ENCODE measurements around the gene SPOCD1.

SPOCD1 gene

GRCh38 chr1:31760471-31761470 is 55.1 kb downstream of the SPOCD1 start:
- peak; percentile 53 for DNase-seq (ENCODE audit: low spot score)
- Mint-ChIP-seq H3K9me3 (no peaks in the 10 kb centered on the region), H3K27me3 (ENCODE audit: low read depth) (peaks cover 49% of the 10 kb centered on the region), H3K36me3 (ENCODE audit: low read depth) (no peaks in the 10 kb centered on the region), H3K27ac (no peak overlapping the region), H3K4me1 (ENCODE audit: low read depth) (peaks cover 11% of the 10 kb centered on the region), H3K4me3 (peak overlapping the region; percentile 55)

- Mint-ChIP-seq H3K36me3 (ENCODE audit: low read depth) (no peaks in the 10 kb centered on the region), H3K9me3 (no peaks in the 10 kb centered on the region), H3K27ac (no peak overlapping the region), H3K27me3 (ENCODE audit: low read depth) (peaks cover 40% of the 10 kb centered on the region), H3K4me3 (peak overlapping the region; percentile 55), H3K4me1 (ENCODE audit: low read depth) (peaks cover 11% of the 10 kb centered on the region)
- no peak for DNase-seq (ENCODE audit: low spot score)
These were observed 56.4 kb downstream of the SPOCD1 start for GRCh38 chr1:31759298-31760023.

DNA sequence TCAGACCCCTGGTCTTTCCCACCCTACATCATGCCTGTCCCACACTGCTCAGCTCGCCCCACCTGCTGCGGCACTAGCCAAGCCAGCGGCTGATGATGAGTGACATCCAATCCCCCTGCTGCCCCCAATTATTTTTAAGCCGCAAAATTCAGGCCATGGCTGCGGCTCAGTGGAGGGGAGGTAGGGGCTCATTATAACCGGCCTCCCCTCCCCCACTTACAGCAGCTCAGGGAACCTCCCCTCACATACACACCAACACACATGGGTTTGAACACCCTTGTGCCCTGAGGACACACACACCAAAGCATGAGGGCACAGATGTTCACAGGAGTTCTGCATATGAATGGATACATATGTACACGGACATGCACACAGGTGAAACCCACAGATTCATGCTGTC is 57.0 kb downstream of the SPOCD1 start:
- no peak for DNase-seq (ENCODE audit: low spot score)
- Mint-ChIP-seq H3K4me3 (no peak overlapping the region), H3K27me3 (ENCODE audit: low read depth) (peaks cover 40% of the 10 kb centered on the region), H3K4me1 (ENCODE audit: low read depth) (peaks cover 11% of the 10 kb centered on the region), H3K36me3 (ENCODE audit: low read depth) (no peaks in the 10 kb centered on the region), H3K9me3 (no peaks in the 10 kb centered on the region), H3K27ac (no peak overlapping the region)

- Mint-ChIP-seq H3K9me3 (no peaks in the 10 kb centered on the region), H3K4me3 (no peak overlapping the region)
These were observed 57.8 kb downstream of the SPOCD1 start for GRCh38 chr1:31757989-31758388.

DNA sequence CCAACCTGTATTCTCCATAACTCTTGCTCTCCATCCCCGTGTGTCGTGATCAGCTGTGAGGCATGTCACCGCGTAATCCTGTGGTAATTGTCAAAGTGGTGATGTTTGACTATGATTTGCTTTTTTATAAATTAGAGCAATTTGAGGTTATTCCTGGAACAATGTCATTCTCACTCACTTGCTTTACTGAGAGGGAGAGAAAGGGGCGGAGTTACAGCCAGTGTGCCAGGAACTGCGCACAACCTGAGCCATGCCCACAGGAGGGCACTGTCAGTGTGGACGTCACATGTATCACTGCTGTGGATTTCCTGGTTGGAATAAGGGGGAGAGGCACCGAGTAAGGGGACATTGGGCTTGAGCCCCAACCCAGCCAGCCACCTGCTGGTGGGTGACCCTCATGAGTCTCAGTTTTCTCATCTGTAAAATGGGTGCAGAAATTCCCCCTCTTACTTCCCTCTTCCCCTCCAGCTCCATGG is 58.6 kb downstream of the SPOCD1 start:
- Mint-ChIP-seq H3K27me3 (ENCODE audit: low read depth) (peaks cover 28% of the 10 kb centered on the region), H3K36me3 (ENCODE audit: low read depth) (no peaks in the 10 kb centered on the region), H3K27ac (no peak overlapping the region), H3K9me3 (no peaks in the 10 kb centered on the region), H3K4me1 (ENCODE audit: low read depth) (peaks cover 5% of the 10 kb centered on the region), H3K4me3 (no peak overlapping the region)
- DNase-seq (ENCODE audit: low spot score): no peak

More at GRCh38 chr1:31757989-31758388, 57.8 kb downstream of the SPOCD1 start:
- no peak overlapping the region for H3K27ac Mint-ChIP-seq
- H3K27me3 Mint-ChIP-seq (ENCODE audit: low read depth): peaks cover 33% of the 10 kb centered on the region
- DNase-seq (ENCODE audit: low spot score): no peak
- H3K36me3 Mint-ChIP-seq (ENCODE audit: low read depth): no peaks in the 10 kb centered on the region
- peaks cover 7% of the 10 kb centered on the region for H3K4me1 Mint-ChIP-seq (ENCODE audit: low read depth)

DNA sequence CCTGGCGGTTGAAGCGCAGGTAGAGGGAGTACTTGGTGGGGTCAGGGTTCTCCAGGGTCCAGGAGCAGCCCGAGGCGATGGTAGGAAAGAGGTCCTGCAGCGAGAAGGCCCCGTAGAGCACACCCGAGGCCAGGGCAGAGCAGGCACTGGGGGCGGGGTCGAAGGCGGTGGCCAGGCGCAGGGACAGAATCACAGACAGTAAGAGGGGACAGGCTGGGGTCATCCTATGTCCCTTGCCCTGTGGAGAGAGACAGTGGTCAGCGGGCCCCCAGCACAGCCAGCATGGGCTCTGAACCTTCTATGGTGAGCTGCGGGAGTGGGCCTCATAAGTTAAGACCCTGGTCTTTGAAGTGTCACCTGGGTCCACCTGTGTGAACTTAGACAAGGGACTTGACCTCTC is 59.2 kb downstream of the SPOCD1 start:
- Mint-ChIP-seq H3K4me1 (ENCODE audit: low read depth) (peaks cover 8% of the 10 kb centered on the region), H3K4me3 (no peak overlapping the region), H3K27me3 (ENCODE audit: low read depth) (peaks cover 25% of the 10 kb centered on the region), H3K27ac (no peak overlapping the region), H3K36me3 (ENCODE audit: low read depth) (no peaks in the 10 kb centered on the region), H3K9me3 (no peaks in the 10 kb centered on the region)
- no peak for DNase-seq (ENCODE audit: low spot score)

DNA sequence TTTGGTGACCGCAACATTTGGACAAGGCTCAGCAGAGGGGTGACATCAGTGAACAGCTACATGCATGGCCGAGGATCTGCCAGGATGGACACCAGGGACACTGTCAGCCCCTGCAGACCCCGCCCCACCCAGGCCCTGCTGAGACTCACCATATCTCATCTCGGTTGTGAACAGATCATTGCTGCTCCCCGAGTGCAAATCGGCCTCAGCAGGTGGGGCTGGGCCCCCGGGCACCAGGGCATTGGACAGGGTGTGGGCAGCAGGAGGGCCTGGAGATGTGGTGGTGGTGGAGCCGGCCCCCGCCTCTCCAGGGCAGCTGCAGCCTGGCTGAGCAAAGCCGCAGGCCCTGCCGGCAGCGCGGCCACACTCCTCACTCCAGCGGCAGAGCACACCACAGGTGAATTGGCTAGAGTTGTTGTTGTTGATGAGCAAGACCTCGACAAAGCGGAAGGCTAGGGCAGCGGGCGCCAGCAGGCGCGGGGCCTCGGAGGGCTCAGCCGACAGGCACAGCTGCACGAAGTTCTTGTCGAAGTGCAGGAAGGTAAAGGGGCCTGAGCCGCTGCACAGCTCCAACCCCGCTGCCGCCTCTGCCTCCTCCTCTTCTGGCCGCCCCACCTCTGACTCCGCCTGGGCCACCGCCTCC is 59.9 kb downstream of the SPOCD1 start:
- H3K27me3 Mint-ChIP-seq (ENCODE audit: low read depth): peaks cover 19% of the 10 kb centered on the region
- no peaks in the 10 kb centered on the region for H3K36me3 Mint-ChIP-seq (ENCODE audit: low read depth)
- no peak for DNase-seq (ENCODE audit: low spot score)
- H3K4me1 Mint-ChIP-seq (ENCODE audit: low read depth): peaks cover 7% of the 10 kb centered on the region
- H3K9me3 Mint-ChIP-seq: no peaks in the 10 kb centered on the region
- no peak overlapping the region for H3K4me3 Mint-ChIP-seq
- no peak overlapping the region for H3K27ac Mint-ChIP-seq

GRCh38 chr1:31755197-31755611 is 60.6 kb downstream of the SPOCD1 start:
- Mint-ChIP-seq H3K27ac (no peak overlapping the region), H3K27me3 (ENCODE audit: low read depth) (peaks cover 17% of the 10 kb centered on the region), H3K9me3 (no peaks in the 10 kb centered on the region), H3K4me1 (ENCODE audit: low read depth) (peaks cover 9% of the 10 kb centered on the region), H3K4me3 (no peak overlapping the region), H3K36me3 (ENCODE audit: low read depth) (no peaks in the 10 kb centered on the region)
- DNase-seq (ENCODE audit: low spot score): no peak

DNA sequence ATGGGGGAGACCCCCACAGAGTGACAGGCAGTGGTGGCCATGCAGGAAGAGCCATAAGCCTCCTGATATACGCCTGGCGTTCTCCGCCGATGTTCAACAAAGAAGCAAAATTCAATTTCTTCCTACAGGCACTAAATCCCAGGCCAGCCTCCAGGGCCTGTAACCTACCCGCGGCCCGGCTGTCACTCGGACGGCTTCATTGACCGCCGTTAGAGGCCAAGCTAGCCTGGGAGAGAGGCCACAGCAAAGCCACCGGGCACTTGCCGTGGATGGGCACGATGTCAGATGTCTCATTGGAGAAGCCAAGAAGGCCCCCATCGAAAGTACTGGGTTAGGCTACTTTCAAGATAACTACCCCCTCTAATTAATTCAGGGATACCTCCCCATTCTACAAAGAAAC is 61.4 kb downstream of the SPOCD1 start:
- peaks cover 11% of the 10 kb centered on the region for H3K27me3 Mint-ChIP-seq (ENCODE audit: low read depth)
- no peak for DNase-seq (ENCODE audit: low spot score)
- H3K27ac Mint-ChIP-seq: no peak overlapping the region
- H3K4me3 Mint-ChIP-seq: no peak overlapping the region
- H3K9me3 Mint-ChIP-seq: no peaks in the 10 kb centered on the region
- H3K36me3 Mint-ChIP-seq (ENCODE audit: low read depth): no peaks in the 10 kb centered on the region
- H3K4me1 Mint-ChIP-seq (ENCODE audit: low read depth): peaks cover 9% of the 10 kb centered on the region

DNA sequence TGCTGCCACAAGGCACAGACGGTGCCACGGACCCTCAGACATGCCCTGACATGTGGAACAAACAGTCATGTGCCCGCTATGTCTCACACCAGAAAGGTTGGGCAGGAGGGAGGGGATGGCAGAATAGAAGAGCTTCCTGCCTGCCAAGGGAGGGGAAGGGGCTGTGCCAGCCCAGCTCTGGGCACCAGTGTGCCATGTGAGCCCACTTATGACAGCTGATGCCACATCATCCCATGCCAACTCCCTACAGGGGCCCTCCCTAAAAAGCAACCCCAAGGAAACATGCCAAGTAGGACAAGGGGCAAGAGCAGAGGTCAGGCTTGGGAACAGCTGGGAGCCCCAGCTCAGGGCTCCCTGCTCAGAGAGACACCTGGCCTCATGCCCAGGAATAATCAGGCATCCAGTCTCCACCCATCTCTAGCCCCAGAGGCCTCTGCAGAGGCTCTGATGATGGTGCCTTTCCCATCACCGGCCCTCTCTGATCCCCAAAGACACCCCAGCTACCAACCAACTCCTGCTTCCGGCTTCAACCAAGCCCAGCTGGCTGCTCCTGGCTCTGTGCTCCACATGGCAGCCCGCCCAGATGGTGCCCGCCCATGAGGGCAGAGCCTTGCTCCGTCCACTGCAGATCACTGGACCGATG is 62.0 kb downstream of the SPOCD1 start:
- no peak for DNase-seq (ENCODE audit: low spot score)
- Mint-ChIP-seq H3K27me3 (ENCODE audit: low read depth) (peaks cover 8% of the 10 kb centered on the region), H3K4me1 (ENCODE audit: low read depth) (peaks cover 9% of the 10 kb centered on the region), H3K4me3 (no peak overlapping the region), H3K36me3 (ENCODE audit: low read depth) (no peaks in the 10 kb centered on the region), H3K9me3 (no peaks in the 10 kb centered on the region), H3K27ac (no peak overlapping the region)

DNA sequence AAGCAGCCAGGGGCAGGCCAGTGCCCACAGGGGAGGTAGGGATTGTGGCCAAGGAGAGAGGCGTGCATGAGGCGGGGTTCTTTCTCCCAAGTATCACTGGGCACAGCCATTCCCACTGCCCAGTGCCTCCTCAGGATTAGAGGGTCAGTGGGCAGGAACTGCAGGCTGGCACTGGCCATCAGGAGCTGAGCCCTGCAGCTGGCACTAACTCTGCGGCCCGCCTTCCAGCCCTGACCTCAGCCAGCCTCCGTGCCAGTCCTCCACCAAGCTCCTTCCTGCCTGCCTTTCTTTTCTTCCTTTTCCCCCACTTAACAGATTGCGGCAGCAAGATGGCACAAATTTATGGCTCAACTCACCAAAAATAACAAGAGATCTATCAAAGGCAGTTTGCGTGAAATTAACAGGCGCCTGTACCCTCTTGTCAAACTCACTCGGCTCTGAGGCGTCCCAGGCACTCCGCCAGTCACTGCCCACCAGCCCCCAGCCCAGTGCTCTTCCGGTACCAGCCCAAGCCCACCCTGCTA is 62.8 kb downstream of the SPOCD1 start:
- no peak for DNase-seq (ENCODE audit: low spot score)
- Mint-ChIP-seq H3K4me1 (ENCODE audit: low read depth) (peaks cover 9% of the 10 kb centered on the region), H3K36me3 (ENCODE audit: low read depth) (no peaks in the 10 kb centered on the region), H3K9me3 (no peaks in the 10 kb centered on the region), H3K27ac (no peak overlapping the region), H3K27me3 (ENCODE audit: low read depth) (peaks cover 6% of the 10 kb centered on the region), H3K4me3 (no peak overlapping the region)

DNA sequence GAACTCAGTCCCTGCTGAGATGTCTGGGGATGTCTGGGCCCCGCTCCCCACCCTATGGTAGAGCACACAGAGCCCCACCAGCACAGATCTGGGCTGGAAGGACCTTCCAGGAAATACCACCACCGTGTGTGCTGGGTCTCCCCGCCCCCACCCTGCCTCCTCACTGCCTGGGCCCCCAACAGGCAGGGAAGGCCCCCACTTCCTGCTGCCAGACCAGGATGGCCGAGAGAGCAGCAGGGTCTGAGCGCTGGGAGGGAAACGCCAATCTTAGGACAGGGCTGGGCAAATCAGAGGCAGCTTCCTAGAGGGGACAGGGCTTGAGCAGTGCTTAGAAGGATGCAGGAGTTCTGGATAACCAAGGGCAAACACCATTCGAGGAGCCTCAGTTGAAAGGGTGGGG is 63.6 kb downstream of the SPOCD1 start:
- no peaks in the 10 kb centered on the region for H3K9me3 Mint-ChIP-seq
- H3K4me3 Mint-ChIP-seq: no peak overlapping the region
- peaks cover 9% of the 10 kb centered on the region for H3K4me1 Mint-ChIP-seq (ENCODE audit: low read depth)
- peaks cover 6% of the 10 kb centered on the region for H3K27me3 Mint-ChIP-seq (ENCODE audit: low read depth)
- H3K36me3 Mint-ChIP-seq (ENCODE audit: low read depth): no peaks in the 10 kb centered on the region
- DNase-seq (ENCODE audit: low spot score): no peak
- no peak overlapping the region for H3K27ac Mint-ChIP-seq

DNA sequence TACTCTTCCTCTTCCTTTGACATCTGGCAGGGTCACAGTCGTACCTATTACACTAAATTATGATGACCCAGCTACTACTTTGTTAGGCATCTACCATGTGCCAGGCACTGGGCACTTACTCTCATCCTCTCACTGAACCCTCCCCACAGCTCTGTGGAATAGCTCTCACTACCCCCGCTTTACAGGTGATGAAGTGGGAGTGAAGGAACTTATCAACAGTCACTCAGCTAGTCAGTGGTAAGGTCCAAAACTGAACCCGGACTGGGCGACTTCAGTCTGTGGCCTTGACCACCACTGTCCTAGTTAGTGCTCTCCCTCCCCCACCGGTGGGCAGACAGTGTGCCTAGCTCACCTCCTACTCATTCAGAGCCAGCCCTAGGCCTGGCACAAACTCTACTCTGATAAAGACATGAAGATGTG is 64.0 kb downstream of the SPOCD1 start:
- Mint-ChIP-seq H3K36me3 (ENCODE audit: low read depth) (no peaks in the 10 kb centered on the region), H3K4me3 (no peak overlapping the region), H3K27ac (no peak overlapping the region), H3K27me3 (ENCODE audit: low read depth) (peaks cover 6% of the 10 kb centered on the region), H3K9me3 (no peaks in the 10 kb centered on the region), H3K4me1 (ENCODE audit: low read depth) (peaks cover 10% of the 10 kb centered on the region)
- DNase-seq (ENCODE audit: low spot score): no peak

Measured in T-helper 2 cell treated with Interferon-gamma antibody and Interleukin-4, amounts not matched to agents 5 μg/mL and 100 μg/mL, for 36 hours (primary cell).